H1 (cell line): Measurements from ENCODE around the gene PACSIN2. TPM values are rescaled to one million over a fixed set of nuclear protein-coding genes. Genes with fewer than 3 reads are reported as not detected.
A peak's percentile ranks its signal among the peaks of the same experiment; 100 is the strongest.

Experiments
- CTCF ChIA-PET: fragments of 300-600 bp; sonication (Branson Sonifier 250); formaldehyde crosslinking; loops from one replicate; lab custom pipeline; 2021; ENCODE audit not compliant: partially characterized antibody; lab: Charles Lee
- POLR2A ChIA-PET: fragments of 300-600 bp; sonication (Branson Sonifier 250); formaldehyde crosslinking; loops from one replicate; lab custom pipeline; 2021; ENCODE audit warnings: inconsistent platforms; ENCODE audit not compliant: partially characterized antibody; lab: Charles Lee
- DNase-seq, 2 experiments: peaks; one replicate each; pipeline versions ENCODE4 v3.0.0 to v3.0.0-alpha.2; 2010 to 2022; ENCODE audit warnings: low spot score in 2 of 2, low read depth in 1 of 2, mixed read lengths in 1 of 2
- FAIRE-seq: peaks from 2 replicates; lab custom pipeline; 2011; peaks lifted over from hg19 to GRCh38; lab: Jason Lieb, UNC
- H2AFZ ChIP-seq: 2 replicates; pipeline ENCODE4 v1.8.1; 2012; ENCODE audit warnings: low read length, inconsistent platforms
- H2AK5ac ChIP-seq: 2 replicates; pipeline ENCODE4 v1.6.1; 2013; ENCODE audit warnings: low read depth, low read length
- H2BK120ac ChIP-seq: replicated peaks from 2 replicates; pipeline ENCODE3; 2013; ENCODE audit warnings: low read depth, low read length, inconsistent platforms
- H2BK12ac ChIP-seq: 2 replicates; pipeline ENCODE4 v1.6.1; 2013; ENCODE audit warnings: low read depth, low read length
- H2BK15ac ChIP-seq: 2 replicates; pipeline ENCODE4 v1.6.1; 2013; ENCODE audit warnings: low read length
- H2BK20ac ChIP-seq: 2 replicates; pipeline ENCODE4 v1.6.1; 2013; ENCODE audit warnings: low read length
- H2BK5ac ChIP-seq: 2 replicates; pipeline ENCODE4 v1.6.1; 2013; ENCODE audit warnings: low read depth, low read length
- H3K14ac ChIP-seq: 2 replicates; pipeline ENCODE4 v1.6.1; 2013; ENCODE audit warnings: inconsistent platforms; ENCODE audit not compliant: insufficient read length
- H3K18ac ChIP-seq: 2 replicates; pipeline ENCODE4 v1.6.1; 2013; ENCODE audit warnings: low read length; ENCODE audit errors: extremely low read depth
- H3K23ac ChIP-seq: 2 replicates; pipeline ENCODE4 v1.6.1; 2013; ENCODE audit warnings: inconsistent platforms; ENCODE audit not compliant: insufficient read length
- H3K23me2 ChIP-seq: 2 replicates; pipeline ENCODE4 v1.6.1; 2013; ENCODE audit warnings: low read depth, low read length
- H3K27ac ChIP-seq: 2 replicates; pipeline ENCODE4 v1.6.1; 2011; ENCODE audit warnings: low read depth, low read length, inconsistent platforms
- H3K27me3 ChIP-seq, 4 experiments: replicated peaks in 1 of 4; 1 replicate in 1 of 4; 2 replicates in 3 of 4; pipeline versions ENCODE4 v1.6.1 to v1.8.1; 2011 to 2013; ENCODE audit warnings: low read length in 3 of 4, mild to moderate bottlenecking in 3 of 4, inconsistent platforms in 2 of 4, mixed read lengths in 2 of 4, moderate library complexity in 1 of 4; ENCODE audit not compliant: control insufficient read depth in 3 of 4, insufficient read depth in 3 of 4; ENCODE audit errors: extremely low read depth in 1 of 4
- H3K36me3 ChIP-seq, 4 experiments: 2 replicates each; pipeline versions ENCODE4 v1.6.1 to v1.8.1; 2011 to 2013; ENCODE audit warnings: mild to moderate bottlenecking in 4 of 4, low read length in 3 of 4, moderate library complexity in 2 of 4, control low read depth in 1 of 4, inconsistent platforms in 1 of 4; ENCODE audit not compliant: insufficient read depth in 4 of 4, control insufficient read depth in 2 of 4
- H3K4ac ChIP-seq: replicated peaks from 2 replicates; pipeline ENCODE3; 2013; ENCODE audit warnings: low read length, low read depth, mixed read lengths, inconsistent platforms; ENCODE audit not compliant: insufficient read length
- H3K4me1 ChIP-seq, 4 experiments: replicated peaks in 1 of 4; 1 replicate in 1 of 4; 2 replicates in 3 of 4; pipeline versions ENCODE4 v1.6.1 to v1.8.1; 2011 to 2013; ENCODE audit warnings: low read length in 3 of 4, inconsistent platforms in 2 of 4, mixed read lengths in 1 of 4; ENCODE audit not compliant: insufficient read depth in 4 of 4, control insufficient read depth in 3 of 4
- H3K4me2 ChIP-seq, 2 experiments: 2 replicates each; pipeline versions ENCODE4 v1.6.1 to v1.8.1; 2011 to 2013; ENCODE audit warnings: low read depth in 2 of 2, low read length in 2 of 2, control low read depth in 1 of 2, inconsistent platforms in 1 of 2, mild to moderate bottlenecking in 1 of 2; ENCODE audit not compliant: insufficient read depth in 1 of 2
- H3K4me3 ChIP-seq, 4 experiments: fragments of 200-600, 300-600 bp in 1 of 4; sonication (generic), shearing (Covaris generic), sonication (Bioruptor Twin) in 1 of 4; 2 replicates each; pipeline versions ENCODE4 v1.5.1 to v1.8.1; 2011 to 2016; ENCODE audit warnings: low read length in 4 of 4, low read depth in 3 of 4, control low read depth in 2 of 4, inconsistent platforms in 2 of 4, mild to moderate bottlenecking in 2 of 4, mixed read lengths in 1 of 4, moderate library complexity in 1 of 4; ENCODE audit not compliant: insufficient read depth in 2 of 4; ENCODE audit errors: extremely low read depth in 1 of 4
- H3K56ac ChIP-seq: replicated peaks from 2 replicates; pipeline ENCODE3; 2013; ENCODE audit warnings: low read depth, mild to moderate bottlenecking, mixed read lengths, low read length, inconsistent platforms; ENCODE audit not compliant: insufficient read length
- H3K79me1 ChIP-seq: 2 replicates; pipeline ENCODE4 v1.6.1; 2013; ENCODE audit warnings: low read depth, low read length, control low read depth
- H3K79me2 ChIP-seq, 2 experiments: 2 replicates each; pipeline versions ENCODE4 v1.6.1 to v1.8.1; 2012 to 2013; ENCODE audit warnings: low read length in 2 of 2, mild to moderate bottlenecking in 2 of 2, inconsistent platforms in 1 of 2; ENCODE audit not compliant: insufficient read depth in 2 of 2, control insufficient read depth in 1 of 2
- H3K9ac ChIP-seq, 4 experiments: replicated peaks in 1 of 4; 1 replicate in 1 of 4; 2 replicates in 3 of 4; pipeline versions ENCODE4 v1.6.1 to v1.8.1; 2011 to 2013; ENCODE audit warnings: low read depth in 3 of 4, low read length in 3 of 4, control low read depth in 2 of 4, mild to moderate bottlenecking in 2 of 4, moderate library complexity in 2 of 4, inconsistent platforms in 1 of 4; ENCODE audit errors: extremely low read depth in 1 of 4
- H3K9me3 ChIP-seq, 2 experiments: 2 replicates each; pipeline versions ENCODE4 v1.6.1 to v1.8.1; 2012 to 2013; ENCODE audit warnings: mild to moderate bottlenecking in 2 of 2, moderate library complexity in 2 of 2, control low read depth in 1 of 2, inconsistent platforms in 1 of 2, low read depth in 1 of 2, low read length in 1 of 2, mixed read lengths in 1 of 2; ENCODE audit not compliant: insufficient read depth in 2 of 2
- H4K20me1 ChIP-seq, 2 experiments: replicated peaks in 1 of 2; 2 replicates each; pipeline versions ENCODE3 to v1.8.1; 2011 to 2013; ENCODE audit warnings: inconsistent platforms in 2 of 2, low read length in 2 of 2, mild to moderate bottlenecking in 1 of 2; ENCODE audit not compliant: insufficient read depth in 2 of 2, control insufficient read depth in 1 of 2
- H4K5ac ChIP-seq: 2 replicates; pipeline ENCODE4 v1.6.1; 2013; ENCODE audit warnings: low read length, low read depth, mixed read lengths, inconsistent platforms; ENCODE audit not compliant: insufficient read length
- H4K8ac ChIP-seq: 2 replicates; pipeline ENCODE4 v1.8.0; 2013; ENCODE audit warnings: mild to moderate bottlenecking, moderate library complexity, low read length, inconsistent platforms; ENCODE audit not compliant: insufficient read depth; ENCODE audit errors: extremely low read depth
- H4K91ac ChIP-seq: replicated peaks from 2 replicates; pipeline ENCODE3; 2013; ENCODE audit warnings: low read length, mixed read lengths, inconsistent platforms; ENCODE audit not compliant: insufficient read length
- ASH2L ChIP-seq: fragments of 200-600, 300-600 bp; sonication (generic); IDR thresholded peaks from one replicate; pipeline ENCODE4 v1.7.1; 2017; ENCODE audit warnings: low read length
- KDM4A ChIP-seq: IDR thresholded peaks from one replicate; pipeline ENCODE4 v1.7.1; 2012; ENCODE audit warnings: low read depth, mild to moderate bottlenecking, moderate library complexity, low read length, inconsistent platforms; ENCODE audit not compliant: severe bottlenecking
- KDM5A ChIP-seq: fragments of 200-600 bp; IDR thresholded peaks from 2 replicates; pipeline ENCODE4 v1.7.1; 2012; ENCODE audit warnings: mild to moderate bottlenecking, low read length, inconsistent platforms, mixed read lengths
- NANOG ChIP-seq: IDR thresholded peaks from 2 replicates; pipeline ENCODE4 v1.6.1; 2011; ENCODE audit warnings: low read length, low read depth, mild to moderate bottlenecking, inconsistent platforms; ENCODE audit not compliant: insufficient read depth, poor library complexity, severe bottlenecking
- SAP30 ChIP-seq: fragments of 300-600 bp; sonication (generic); IDR thresholded peaks from 2 replicates; pipeline ENCODE4 v1.7.1; 2012; ENCODE audit warnings: low read length, moderate library complexity, mild to moderate bottlenecking, inconsistent platforms; ENCODE audit not compliant: insufficient read depth, insufficient replicate concordance
- SIRT6 ChIP-seq: IDR thresholded peaks from one replicate; pipeline ENCODE4 v1.7.1; 2012; ENCODE audit warnings: low read length, inconsistent platforms
- TCF12 ChIP-seq: IDR thresholded peaks from 2 replicates; pipeline ENCODE4 v1.6.1; 2011; ENCODE audit warnings: low read depth, mild to moderate bottlenecking, low read length
- WGBS, 2 experiments: shearing (Covaris generic) in 1 of 2; methylation state at CpG; one replicate each; pipeline versions ENCODE4 v1.1.6 to v1.1.7; 2013 to 2015; ENCODE audit warnings: low lambda C conversion rate in 2 of 2, mixed read lengths in 2 of 2, inconsistent platforms in 1 of 2, low coverage in 1 of 2, missing lambda C conversion rate in 1 of 2; ENCODE audit not compliant: insufficient replicate concordance in 2 of 2, insufficient coverage in 1 of 2, insufficient read length in 1 of 2; ENCODE audit errors: extremely low coverage in 1 of 2, missing lambda C conversion rate in 1 of 2; 5-methylcytosine and 5-hydroxymethylcytosine counted together
- polyA plus RNA-seq, 7 experiments: library from polyadenylated mRNA; depleted of rRNA in 3 of 7; stranded (reverse) in 5 of 7; unstranded in 2 of 7; fragments of >200 nt in 5 of 7; fragments of 200-250 nt in 2 of 7; gene quantifications; 1 replicate in 5 of 7; 2 replicates in 1 of 7; 4 replicates in 1 of 7; pipeline versions ENCODE4 v1.2.1 to v1.2.3, GENCODE V29; 2011 to 2013; ENCODE audit warnings: missing spikeins in 2 of 7, mixed read lengths in 2 of 7
- total RNA-seq: library from RNA; stranded (reverse); fragmentation: NEBNext Ultra II Directional; extraction: Animal tissue kit (Norgen Biotek cat#: 25700); gene quantifications from 2 replicates; pipeline ENCODE4 v1.2.1, GENCODE V29; 2021

PACSIN2 gene
- total and polyA plus RNA-seq, 2 of the 8 experiments (the other 6 are each of a cell fraction or from before 2014, with no cell fraction given), result 44.8 to 64.2 TPM

DNA sequence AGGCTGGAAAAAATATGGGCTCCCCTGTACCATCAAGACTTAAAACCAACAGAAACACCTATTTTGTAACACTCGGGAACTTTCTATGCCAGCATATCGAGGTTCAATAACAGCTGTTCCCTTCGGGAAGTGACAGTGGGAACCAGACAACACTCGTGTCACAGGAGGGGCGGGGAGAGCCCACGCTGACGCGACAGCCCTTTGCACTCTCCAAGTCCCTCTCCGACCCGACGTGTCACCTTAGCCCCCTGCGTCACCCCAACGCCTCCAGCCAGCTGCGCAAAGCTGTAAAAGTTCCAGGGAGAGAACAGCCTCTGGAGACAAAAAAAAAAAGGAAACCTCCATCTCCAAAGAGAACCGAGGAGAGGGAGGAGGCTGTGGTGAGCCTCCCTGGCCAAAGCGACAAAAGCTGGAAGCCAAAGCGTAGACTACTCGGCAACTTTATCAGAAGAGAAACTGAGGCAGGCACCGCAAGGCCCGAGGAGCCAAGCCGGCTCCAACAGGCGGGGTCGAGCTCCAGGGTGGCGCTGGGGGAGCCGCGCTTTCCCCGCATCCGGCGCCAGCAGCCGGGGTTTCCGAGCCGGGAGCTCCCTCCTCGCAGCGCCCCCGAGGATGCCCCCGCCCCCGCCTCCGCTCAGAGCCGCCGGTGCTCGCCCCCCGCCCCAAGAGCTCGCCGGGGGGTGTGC, 158.6 kb downstream of the PACSIN2 start:
- Histone ChIP-seq H4K8ac (peak overlapping the region; percentile 75; the same call in 1 of the 2 replicates), H2BK12ac (no peak overlapping the region), H3K79me2 (no peaks in the 10 kb centered on the region), H3K18ac (peak overlapping the region; percentile 60; the same call in 1 of the 2 replicates), H2BK15ac (no peak overlapping the region), H2BK120ac (peak overlapping the region; percentile 28), H3K4ac (peak overlapping the region; percentile 53), H3K9me3 (peaks cover 0 to 6% of the 10 kb centered on the region in 2 experiments; a peak in 2 of 4 replicates), H3K14ac (no peak overlapping the region), H4K5ac (peak overlapping the region; percentile 38), H2AFZ (peak overlapping the region; percentile 97; the same call in 1 of the 2 replicates), H3K27me3 (peaks cover 7 to 20% (median 11%) of the 10 kb centered on the region in 4 experiments), H3K4me1 (peaks cover 0 to 3% (median 1%) of the 10 kb centered on the region in 4 experiments; a peak in 2 of 7 replicates), H2AK5ac (no peak overlapping the region), H3K4me3 (peak overlapping the region; percentile 65 to 97 (median 82)), H3K36me3 (no peaks in the 10 kb centered on the region), H3K9ac (peak overlapping the region; percentile 38 to 54 (median 43); a peak in 5 of 7 replicates), H3K79me1 (no peaks in the 10 kb centered on the region), H2BK20ac (no peak overlapping the region), H3K56ac (peak overlapping the region; percentile 4), H4K20me1 (peaks cover 0 to 4% of the 10 kb centered on the region in 2 experiments), H4K91ac (peak overlapping the region; percentile 61), H3K23ac (no peak overlapping the region), H3K23me2 (peaks cover 5% of the 10 kb centered on the region), H3K4me2 (peak overlapping the region; percentile 82 to 90), H2BK5ac (no peak overlapping the region), H3K27ac (no peak overlapping the region)
- peak in 1 of 2 experiments; percentile 72 for DNase-seq
- TF ChIP-seq KDM4A (peak; percentile 58), SAP30 (peak; percentile 36), SIRT6 (no peak), KDM5A (no peak), ASH2L (peak; percentile 22), NANOG (no peak), TCF12 (no peak)
- ChIA-PET POLR2A (interaction anchor here (0.5 to 2.0 kb wide), 8 partner anchors 10 to 306 kb away, joined by 3 to 6 read pairs (median 3); partner anchors contain the start of gene POLDIP3), CTCF (interaction anchor here (0.6 to 2.1 kb wide), 9 partner anchors 9 to 279 kb away, joined by 3 to 6 read pairs (median 3); partner anchors contain the start of gene BIK)
- 8% methylated on average over 30 of the region's 44 CpGs; no CpG with 5 or more reads in 1 of the 2 experiments for WGBS, 2 experiments
- FAIRE-seq, result no peak
